Glutamatergic neuron (in vitro differentiated cells): ENCODE results near the gene DLG2. TPM values are rescaled to one million over a fixed set of nuclear protein-coding genes. Genes with fewer than 3 reads are reported as not detected.

ENCODE experiments used
- DNase-seq: peaks from one replicate; pipeline ENCODE4 v3.0.0; 2022
- H3K27ac Mint-ChIP-seq: one replicate; pipeline ENCODE4 v1.8.0; 2020; ENCODE audit warnings: mild to moderate bottlenecking, mixed read lengths, inconsistent platforms; ENCODE audit not compliant: unreplicated experiment
- H3K27me3 Mint-ChIP-seq: one replicate; pipeline ENCODE4 v1.8.0; 2020; ENCODE audit warnings: mild to moderate bottlenecking, moderate library complexity, mixed read lengths, inconsistent platforms; ENCODE audit not compliant: unreplicated experiment
- H3K36me3 Mint-ChIP-seq: one replicate; pipeline ENCODE4 v1.8.0; 2020; ENCODE audit warnings: mild to moderate bottlenecking, mixed read lengths, inconsistent platforms; ENCODE audit not compliant: unreplicated experiment
- H3K4me1 Mint-ChIP-seq: one replicate; pipeline ENCODE4 v1.8.0; 2020; ENCODE audit warnings: mild to moderate bottlenecking, low read depth, mixed read lengths, inconsistent platforms; ENCODE audit not compliant: unreplicated experiment
- H3K4me3 Mint-ChIP-seq: one replicate; pipeline ENCODE4 v1.8.0; 2020; ENCODE audit warnings: mild to moderate bottlenecking, mixed read lengths, inconsistent platforms; ENCODE audit not compliant: unreplicated experiment
- H3K9me3 Mint-ChIP-seq: one replicate; pipeline ENCODE4 v1.8.0; 2020; ENCODE audit warnings: mild to moderate bottlenecking, moderate library complexity, mixed read lengths, inconsistent platforms; ENCODE audit not compliant: unreplicated experiment
- total RNA-seq: library from RNA; stranded (reverse); fragmentation: NEBNext Ultra II Directional; extraction: Animal tissue kit (Norgen Biotek cat#: 25700); gene quantifications from one replicate; pipeline ENCODE4 v1.2.1, GENCODE V29; 2021; ENCODE audit not compliant: unreplicated experiment
- TF ChIP-seq, protein P1 (sequence below): fragments of 200-600 bp; sonication (generic); IDR thresholded peaks from one replicate; pipeline ENCODE4 v1.5.0; 2021; ENCODE audit not compliant: partially characterized antibody, unreplicated experiment

DLG2 gene
- total RNA-seq, 1 donor from 2014 or later: 2.9 TPM

DNA sequence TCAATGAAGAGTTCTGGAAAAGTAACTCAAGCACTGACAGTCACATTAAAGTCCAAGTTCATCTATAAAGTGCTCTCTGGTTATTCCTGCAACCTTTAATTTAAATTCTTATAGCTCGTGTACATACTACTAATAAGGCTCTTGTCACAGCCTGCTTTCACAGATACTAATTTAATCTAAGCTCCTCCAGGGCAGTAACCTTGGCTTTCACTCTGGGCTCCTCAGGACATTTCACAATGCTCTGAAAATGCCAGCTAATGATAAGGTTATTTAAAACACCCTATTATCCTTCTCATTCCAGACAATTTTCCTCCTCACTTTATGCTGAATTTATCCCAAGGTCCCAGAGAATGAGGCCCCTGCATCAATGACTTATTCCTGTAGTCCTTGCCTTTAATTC is 2098.3 kb downstream of the DLG2 start:
- no peak for DNase-seq
- H3K27ac Mint-ChIP-seq: no peak overlapping the region
- no peaks in the 10 kb centered on the region for H3K4me1 Mint-ChIP-seq

GRCh38 chr11:83528225-83528624 is 2098.9 kb downstream of the DLG2 start:
- Mint-ChIP-seq H3K27ac (no peak overlapping the region), H3K27me3 (no peaks in the 10 kb centered on the region), H3K36me3 (no peaks in the 10 kb centered on the region), H3K4me3 (no peak overlapping the region), H3K4me1 (no peaks in the 10 kb centered on the region), H3K9me3 (peaks cover 2% of the 10 kb centered on the region)
- TF ChIP-seq, protein P1, sequence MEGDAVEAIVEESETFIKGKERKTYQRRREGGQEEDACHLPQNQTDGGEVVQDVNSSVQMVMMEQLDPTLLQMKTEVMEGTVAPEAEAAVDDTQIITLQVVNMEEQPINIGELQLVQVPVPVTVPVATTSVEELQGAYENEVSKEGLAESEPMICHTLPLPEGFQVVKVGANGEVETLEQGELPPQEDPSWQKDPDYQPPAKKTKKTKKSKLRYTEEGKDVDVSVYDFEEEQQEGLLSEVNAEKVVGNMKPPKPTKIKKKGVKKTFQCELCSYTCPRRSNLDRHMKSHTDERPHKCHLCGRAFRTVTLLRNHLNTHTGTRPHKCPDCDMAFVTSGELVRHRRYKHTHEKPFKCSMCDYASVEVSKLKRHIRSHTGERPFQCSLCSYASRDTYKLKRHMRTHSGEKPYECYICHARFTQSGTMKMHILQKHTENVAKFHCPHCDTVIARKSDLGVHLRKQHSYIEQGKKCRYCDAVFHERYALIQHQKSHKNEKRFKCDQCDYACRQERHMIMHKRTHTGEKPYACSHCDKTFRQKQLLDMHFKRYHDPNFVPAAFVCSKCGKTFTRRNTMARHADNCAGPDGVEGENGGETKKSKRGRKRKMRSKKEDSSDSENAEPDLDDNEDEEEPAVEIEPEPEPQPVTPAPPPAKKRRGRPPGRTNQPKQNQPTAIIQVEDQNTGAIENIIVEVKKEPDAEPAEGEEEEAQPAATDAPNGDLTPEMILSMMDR: no peak
- no peak for DNase-seq

More for the DNA sequence above, 2098.3 kb downstream of the DLG2 start:
- no peak overlapping the region for H3K4me3 Mint-ChIP-seq
- no peaks in the 10 kb centered on the region for H3K27me3 Mint-ChIP-seq
- H3K9me3 Mint-ChIP-seq: peaks cover 3% of the 10 kb centered on the region
- TF ChIP-seq, protein P1: no peak
- no peaks in the 10 kb centered on the region for H3K36me3 Mint-ChIP-seq

DNA sequence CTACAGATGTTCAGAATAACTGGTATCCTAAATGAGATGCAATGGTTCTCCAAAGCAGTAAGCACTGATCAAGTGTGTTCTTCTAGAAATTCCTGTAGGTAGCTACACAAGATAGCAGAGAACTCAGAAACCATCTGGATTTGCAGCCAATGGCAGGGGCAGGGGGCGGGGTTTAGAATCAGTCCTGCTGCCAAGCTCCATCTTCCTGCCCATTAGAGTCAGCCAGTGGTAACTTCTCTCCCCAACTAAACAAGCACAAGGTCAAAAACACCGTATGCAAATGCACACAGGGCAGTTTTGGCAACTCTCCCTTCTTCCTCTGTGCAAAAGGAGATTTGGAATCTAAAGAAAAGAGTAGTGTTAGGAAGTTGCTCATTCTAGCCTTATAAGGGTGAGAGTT is 2103.5 kb downstream of the DLG2 start:
- H3K27me3 Mint-ChIP-seq: no peaks in the 10 kb centered on the region
- H3K27ac Mint-ChIP-seq: no peak overlapping the region
- no peaks in the 10 kb centered on the region for H3K36me3 Mint-ChIP-seq
- TF ChIP-seq, protein P1: no peak
- DNase-seq: no peak
- H3K4me3 Mint-ChIP-seq: no peak overlapping the region
- no peaks in the 10 kb centered on the region for H3K4me1 Mint-ChIP-seq
- H3K9me3 Mint-ChIP-seq: peaks cover 2% of the 10 kb centered on the region

DNA sequence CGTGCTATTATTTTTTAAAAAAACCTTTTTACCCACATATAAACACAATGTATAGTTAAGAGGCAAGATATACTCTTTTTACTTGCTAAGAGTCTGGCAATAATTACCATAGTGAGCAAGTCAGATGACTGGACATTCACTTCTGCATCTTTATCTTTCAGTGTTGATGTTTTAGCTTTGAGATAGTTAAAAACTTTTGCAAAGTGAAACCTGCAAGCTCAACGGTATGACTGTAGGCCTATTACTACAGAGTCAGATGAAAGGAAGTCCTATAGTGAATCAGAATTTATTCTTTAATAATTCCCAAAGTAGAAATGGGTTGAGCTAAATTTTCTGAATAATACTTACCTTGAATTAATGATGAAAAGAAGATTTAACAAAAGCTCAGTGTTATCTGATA is 2104.2 kb downstream of the DLG2 start:
- Mint-ChIP-seq H3K36me3 (no peaks in the 10 kb centered on the region), H3K27me3 (no peaks in the 10 kb centered on the region), H3K4me1 (no peaks in the 10 kb centered on the region), H3K27ac (no peak overlapping the region), H3K9me3 (peaks cover 2% of the 10 kb centered on the region), H3K4me3 (no peak overlapping the region)
- DNase-seq: no peak
- TF ChIP-seq, protein P1: no peak

GRCh38 chr11:83521647-83522596 is 2105.2 kb downstream of the DLG2 start:
- no peak for DNase-seq
- peaks cover 4% of the 10 kb centered on the region for H3K36me3 Mint-ChIP-seq
- no peak overlapping the region for H3K4me3 Mint-ChIP-seq
- TF ChIP-seq, protein P1: no peak
- H3K27ac Mint-ChIP-seq: no peak overlapping the region
- no peaks in the 10 kb centered on the region for H3K27me3 Mint-ChIP-seq
- H3K9me3 Mint-ChIP-seq: peaks cover 2% of the 10 kb centered on the region
- H3K4me1 Mint-ChIP-seq: no peaks in the 10 kb centered on the region
